Breast epithelium (tissue), 4 donors: ENCODE data around the gene TBC1D14. TPM values are rescaled to one million over a fixed set of nuclear protein-coding genes. Genes with fewer than 3 reads are reported as not detected.
"Not testable (repeated sequence)": the region's sequence is repeated elsewhere in the genome, so short reads cannot be mapped to it uniquely, and the experiment has no call there.

ENCODE experiments used
- DNase-seq, 2 donors: peaks; one replicate each; pipeline ENCODE4 v3.0.0-alpha.2; 2019; ENCODE audit warnings: low spot score in 2 of 2
- H3K27ac ChIP-seq, 2 donors: fragments of 200-600 bp; sonication (generic) in 1 of 2; one replicate each; pipeline ENCODE4 v1.5.1; 2016 to 2019; ENCODE audit warnings: mild to moderate bottlenecking in 1 of 2
- H3K27me3 ChIP-seq, 2 donors: fragments of 200-600 bp; sonication (generic) in 1 of 2; one replicate each; pipeline versions ENCODE4 v1.5.1 to v1.6.0; 2017 to 2019; ENCODE audit warnings: control low read depth in 1 of 2, mild to moderate bottlenecking in 1 of 2
- H3K36me3 ChIP-seq: fragments of 200-600 bp; one replicate; pipeline ENCODE4 v1.5.1; 2019
- H3K4me1 ChIP-seq, 2 donors: fragments of 200-600 bp; sonication (generic); one replicate each; pipeline ENCODE4 v1.5.1; 2016 to 2019; ENCODE audit warnings: control low read depth in 1 of 2
- H3K4me3 ChIP-seq, 3 donors: fragments of 200-600 bp; sonication (generic); 1 replicate in 2 of 3; 2 replicates in 1 of 3; pipeline ENCODE4 v1.5.1; 2016 to 2019; ENCODE audit warnings: mild to moderate bottlenecking in 3 of 3, moderate library complexity in 2 of 3
- H3K9me3 ChIP-seq, 2 donors: fragments of 200-600 bp; sonication (generic) in 1 of 2; one replicate each; pipeline ENCODE4 v1.5.1; 2016 to 2019; ENCODE audit warnings: control low read depth in 1 of 2
- POLR2A ChIP-seq: fragments of 450-650 bp; IDR thresholded peaks from one replicate; pipeline ENCODE4 v1.6.1; 2016; ENCODE audit warnings: antibody characterized with exemption, mild to moderate bottlenecking, moderate library complexity
- POLR2AphosphoS5 ChIP-seq, 3 donors: sonication (generic); formaldehyde crosslinking; IDR thresholded peaks; one replicate each; pipeline ENCODE4 v1.6.1; 2017; ENCODE audit warnings: antibody characterized with exemption in 3 of 3
- intact Hi-C: fragments of 100-400 bp; cut with DNase I; formaldehyde crosslinking; loops from one replicate; pipeline ENCODE4 v1.15.1; 2023; ENCODE audit warnings: low total_unique reads
- total RNA-seq, 3 donors: library from RNA; depleted of rRNA; stranded (reverse); fragments of >200 nt; gene quantifications; one replicate each; pipeline ENCODE4 v1.1.0, GENCODE V29; 2016
- TF ChIP-seq, protein P1 (sequence below), 3 donors: fragments of 450-650 bp; IDR thresholded peaks; one replicate each; pipeline ENCODE4 v1.5.1; 2016 to 2017; ENCODE audit warnings: antibody characterized with exemption in 3 of 3, mild to moderate bottlenecking in 3 of 3, moderate library complexity in 3 of 3

Gene TBC1D14
- total RNA-seq, 3 donors from 2014 or later = 48.5 to 57.3 (median 48.7) TPM

DNA sequence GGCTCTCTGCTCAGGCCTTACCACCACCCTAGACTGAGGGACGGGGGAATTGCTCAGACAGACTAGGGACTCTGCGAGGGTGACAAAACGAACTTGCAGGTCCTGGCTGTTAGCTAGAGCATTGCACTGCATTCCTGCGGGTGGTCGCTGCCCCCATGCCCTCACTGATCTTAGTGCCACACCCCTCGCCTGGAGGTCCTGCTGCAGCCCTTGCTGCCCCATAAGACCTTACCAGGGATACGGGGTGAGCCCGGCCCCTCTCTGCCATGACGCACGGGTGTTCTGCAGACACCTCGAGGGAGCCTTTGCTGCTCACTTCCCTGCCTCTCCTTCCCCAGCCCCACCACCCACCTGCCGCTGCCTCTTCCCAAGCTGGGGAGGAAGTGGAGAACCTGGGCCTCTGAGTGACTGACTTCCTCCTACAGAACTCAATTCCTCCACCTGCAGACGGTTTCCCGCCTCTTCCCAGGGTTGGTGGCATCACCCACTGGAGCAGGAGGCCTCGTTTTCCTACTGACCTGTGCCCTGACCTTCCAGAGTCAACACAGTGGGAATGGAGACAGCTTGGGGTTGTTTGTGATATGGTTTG lies 19.8 kb upstream of the TBC1D14 start:
- Histone ChIP-seq H3K27me3 (no peaks in the 10 kb centered on the region), H3K4me1 (peaks cover 3 to 11% of the 10 kb centered on the region in 2 donors), H3K9me3 (peaks cover 0 to 4% of the 10 kb centered on the region in 2 donors), H3K4me3 (no peak overlapping the region), H3K27ac (no peak overlapping the region), H3K36me3 (no peaks in the 10 kb centered on the region)
- TF ChIP-seq, protein P1, sequence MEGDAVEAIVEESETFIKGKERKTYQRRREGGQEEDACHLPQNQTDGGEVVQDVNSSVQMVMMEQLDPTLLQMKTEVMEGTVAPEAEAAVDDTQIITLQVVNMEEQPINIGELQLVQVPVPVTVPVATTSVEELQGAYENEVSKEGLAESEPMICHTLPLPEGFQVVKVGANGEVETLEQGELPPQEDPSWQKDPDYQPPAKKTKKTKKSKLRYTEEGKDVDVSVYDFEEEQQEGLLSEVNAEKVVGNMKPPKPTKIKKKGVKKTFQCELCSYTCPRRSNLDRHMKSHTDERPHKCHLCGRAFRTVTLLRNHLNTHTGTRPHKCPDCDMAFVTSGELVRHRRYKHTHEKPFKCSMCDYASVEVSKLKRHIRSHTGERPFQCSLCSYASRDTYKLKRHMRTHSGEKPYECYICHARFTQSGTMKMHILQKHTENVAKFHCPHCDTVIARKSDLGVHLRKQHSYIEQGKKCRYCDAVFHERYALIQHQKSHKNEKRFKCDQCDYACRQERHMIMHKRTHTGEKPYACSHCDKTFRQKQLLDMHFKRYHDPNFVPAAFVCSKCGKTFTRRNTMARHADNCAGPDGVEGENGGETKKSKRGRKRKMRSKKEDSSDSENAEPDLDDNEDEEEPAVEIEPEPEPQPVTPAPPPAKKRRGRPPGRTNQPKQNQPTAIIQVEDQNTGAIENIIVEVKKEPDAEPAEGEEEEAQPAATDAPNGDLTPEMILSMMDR (IDR thresholded peaks at IDR 0.05) = no peak
- TF ChIP-seq POLR2A = no peak
- no peak for DNase-seq
- intact Hi-C loops = no loop called here

DNA sequence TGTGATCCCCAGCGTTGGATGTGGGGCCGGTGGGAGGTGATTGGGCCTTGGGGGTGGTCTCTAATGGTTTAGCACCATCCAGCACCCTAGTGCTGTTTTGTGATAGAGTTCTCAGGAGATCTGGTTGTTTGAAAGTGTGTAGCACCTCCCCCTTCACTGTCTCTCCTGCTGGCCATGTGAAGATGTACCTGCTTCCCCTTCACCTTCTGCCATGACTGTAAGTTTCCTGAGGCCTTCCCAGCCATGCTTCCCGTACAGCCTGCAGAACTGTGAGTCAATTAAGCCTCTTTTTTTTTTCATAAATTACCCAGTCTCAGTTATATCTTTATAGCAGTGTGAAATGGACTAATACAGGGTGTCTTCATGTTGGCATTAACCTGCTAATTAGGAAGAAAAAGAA lies 19.3 kb upstream of the TBC1D14 start:
- no peak for TF ChIP-seq POLR2A
- TF ChIP-seq, protein P1 (IDR thresholded peaks at IDR 0.05) = no peak
- no peak for TF ChIP-seq POLR2AphosphoS5 (IDR thresholded peaks at IDR 0.05)
- H3K4me1 ChIP-seq = peaks cover 3 to 11% of the 10 kb centered on the region in 2 donors
- H3K27me3 ChIP-seq = no peaks in the 10 kb centered on the region
- peaks cover 0 to 4% of the 10 kb centered on the region in 2 donors for H3K9me3 ChIP-seq
- intact Hi-C loops = no loop called here
- no peak overlapping the region for H3K27ac ChIP-seq
- H3K4me3 ChIP-seq = no peak overlapping the region
- H3K36me3 ChIP-seq = no peaks in the 10 kb centered on the region
- DNase-seq = no peak

DNA sequence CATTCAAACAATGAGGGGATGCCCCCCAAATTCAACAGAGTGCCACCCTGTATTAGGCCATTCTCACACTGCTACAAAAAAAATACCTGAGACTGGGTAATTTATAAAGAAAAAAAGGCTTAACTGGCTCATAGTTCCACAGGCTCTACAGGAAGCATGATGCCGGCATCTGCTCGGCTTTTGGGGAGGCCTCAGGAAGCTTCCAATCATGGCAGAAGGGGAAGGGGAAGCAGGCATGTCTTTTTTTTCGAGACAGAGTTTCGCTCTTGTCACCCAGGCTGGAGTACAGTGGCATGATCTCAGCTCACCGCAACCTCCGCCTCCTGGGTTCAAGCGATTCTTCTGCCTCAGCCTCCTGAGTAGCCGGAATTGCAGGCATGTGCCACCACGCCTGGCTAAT lies 18.7 kb upstream of the TBC1D14 start:
- H3K9me3 ChIP-seq, H3K27me3 ChIP-seq, H3K4me3 ChIP-seq, intact Hi-C loops, H3K27ac ChIP-seq, H3K36me3 ChIP-seq, DNase-seq: not testable (repeated sequence)
- H3K4me1 ChIP-seq = peaks cover 3 to 11% of the 10 kb centered on the region in 2 donors

DNA sequence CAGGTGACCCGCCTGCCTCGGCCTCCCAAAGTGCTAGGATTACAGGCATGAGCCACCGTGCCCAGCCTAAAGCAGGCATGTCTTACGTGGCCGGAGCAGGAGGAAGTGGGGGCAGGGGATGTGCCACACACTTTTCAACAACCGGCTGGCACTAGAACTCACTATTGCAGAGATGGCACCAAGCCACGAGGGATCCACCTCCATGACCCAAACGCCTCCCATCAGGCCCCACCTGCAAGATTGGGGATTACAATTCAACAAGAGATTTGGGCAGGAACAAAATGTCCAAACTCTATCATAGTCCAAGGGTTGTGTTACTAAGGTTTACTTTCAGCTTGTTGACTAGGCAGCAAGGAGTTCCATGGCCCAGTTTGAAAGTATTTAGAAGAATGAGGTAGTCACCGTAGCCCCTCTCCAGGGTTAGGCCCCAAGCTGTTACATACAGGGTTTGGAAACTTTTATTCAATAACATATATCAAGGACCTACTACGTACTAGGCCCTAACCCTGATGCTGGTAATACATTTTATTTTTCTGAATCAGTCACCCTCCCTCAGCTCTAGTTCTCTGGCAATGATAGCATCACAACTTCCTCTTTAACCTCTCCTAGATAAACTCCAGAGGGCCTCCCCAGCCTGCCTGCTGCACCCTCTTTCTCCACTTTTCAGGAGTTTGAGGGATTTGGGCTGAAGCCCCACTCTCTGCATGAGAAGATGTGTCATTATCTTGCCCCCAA lies 18.0 kb upstream of the TBC1D14 start:
- peak overlapping the region in 1 of 3 donors; percentile 13 for H3K4me3 ChIP-seq
- TF ChIP-seq POLR2A (no peak), POLR2AphosphoS5 (IDR thresholded peaks at IDR 0.05) (no peak)
- TF ChIP-seq, protein P1 (IDR thresholded peaks at IDR 0.05) = no peak
- H3K9me3 ChIP-seq = peaks cover 0 to 4% of the 10 kb centered on the region in 2 donors
- no peak for DNase-seq
- peaks cover 3 to 11% of the 10 kb centered on the region in 2 donors for H3K4me1 ChIP-seq
- H3K36me3 ChIP-seq = no peaks in the 10 kb centered on the region
- no peaks in the 10 kb centered on the region for H3K27me3 ChIP-seq
- intact Hi-C loops = no loop called here
- no peak overlapping the region for H3K27ac ChIP-seq

DNA sequence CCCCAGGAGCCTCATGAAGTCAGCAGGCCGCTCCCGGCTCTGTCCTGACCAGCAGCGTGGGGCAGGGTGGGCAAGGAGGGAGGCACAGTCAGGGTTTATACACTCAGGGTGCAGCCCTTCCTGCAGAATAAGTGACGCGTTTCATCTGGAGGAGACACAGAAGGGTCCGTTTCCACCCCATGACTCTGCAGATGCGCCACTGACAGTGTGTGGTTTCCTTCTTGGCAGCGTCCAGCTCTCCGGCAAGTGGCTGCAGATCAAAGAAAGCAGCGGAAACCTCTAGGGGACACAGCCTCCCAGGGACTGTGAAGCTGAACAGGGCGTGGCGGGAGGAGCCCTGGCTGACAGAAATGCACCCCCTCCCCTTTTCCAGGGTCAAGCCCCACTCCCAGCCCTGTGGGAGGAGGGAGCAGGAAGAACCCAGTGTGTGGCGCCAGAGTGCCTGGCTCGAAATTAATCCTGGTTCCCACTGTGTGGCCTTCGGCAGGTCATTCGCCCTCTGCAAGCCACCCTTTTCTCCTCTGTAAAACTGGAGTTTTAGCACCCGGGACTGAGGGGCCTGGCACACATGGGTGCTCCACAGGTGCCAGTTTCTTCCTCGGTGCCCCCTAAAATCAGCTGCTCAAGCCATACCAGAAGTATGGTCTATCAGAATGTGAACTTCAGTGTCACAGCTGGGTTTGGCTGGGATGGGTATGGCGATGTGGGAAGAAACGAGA lies 17.3 kb upstream of the TBC1D14 start:
- intact Hi-C loops = no loop called here
- TF ChIP-seq, protein P1 (IDR thresholded peaks at IDR 0.05) = no peak
- TF ChIP-seq POLR2AphosphoS5 (IDR thresholded peaks at IDR 0.05) (no peak), POLR2A (no peak)
- Histone ChIP-seq H3K27me3 (no peaks in the 10 kb centered on the region), H3K27ac (no peak overlapping the region), H3K9me3 (peaks cover 0 to 4% of the 10 kb centered on the region in 2 donors), H3K4me1 (peaks cover 3 to 11% of the 10 kb centered on the region in 2 donors), H3K4me3 (peak overlapping the region; percentile 6 to 51 (median 13)), H3K36me3 (no peaks in the 10 kb centered on the region)
- no peak for DNase-seq
